ENCODE data around the gene LNPK.

DNA sequence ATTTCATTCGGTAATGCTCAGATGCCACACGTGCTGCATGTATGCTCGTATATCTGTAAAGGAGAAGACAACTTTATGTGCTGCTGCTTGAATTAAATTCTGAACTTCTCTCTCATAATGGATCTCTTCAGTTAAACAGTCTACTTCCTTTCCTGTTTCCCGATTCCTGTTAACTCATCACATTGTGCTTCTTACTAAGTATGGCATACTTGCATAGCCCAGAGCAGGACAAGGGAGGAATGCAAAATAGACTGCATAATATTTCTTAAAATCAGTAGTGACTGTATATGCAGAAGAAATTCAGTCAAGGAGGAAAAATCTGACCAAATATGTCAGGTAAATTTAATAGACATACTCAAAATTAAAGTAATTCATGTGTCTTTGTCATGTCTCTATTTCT, 23.9 kb upstream of the LNPK start:
- TF ChIP-seq POLR2AphosphoS5 (IDR thresholded peaks at IDR 0.05; ENCODE audit: low read depth, low read length): no peak
- TF ChIP-seq POLR2A (IDR thresholded peaks at IDR 0.05; ENCODE audit: low read depth, low read length): no peak
- no peak for TF ChIP-seq TAF1 (IDR thresholded peaks at IDR 0.05; ENCODE audit: low read depth, low read length)
- TF ChIP-seq PAX5 (IDR thresholded peaks at IDR 0.05; ENCODE audit: insufficient read depth, low read length, severe bottlenecking): no peak
